Ramos (cell line): Measurements from ENCODE around the gene PRKG1.
"Not testable (repeated sequence)": the region's sequence is repeated elsewhere in the genome, so short reads cannot be mapped to it uniquely, and the experiment has no call there.

Source experiments
- in situ Hi-C: fragments of 300-500 bp; cut with MboI; formaldehyde crosslinking; loops from one replicate; pipeline ENCODE4 v1.14.3; 2022; ENCODE audit warnings: low sequenced_read_pairs; ENCODE audit not compliant: unreplicated experiment

PRKG1 gene

DNA sequence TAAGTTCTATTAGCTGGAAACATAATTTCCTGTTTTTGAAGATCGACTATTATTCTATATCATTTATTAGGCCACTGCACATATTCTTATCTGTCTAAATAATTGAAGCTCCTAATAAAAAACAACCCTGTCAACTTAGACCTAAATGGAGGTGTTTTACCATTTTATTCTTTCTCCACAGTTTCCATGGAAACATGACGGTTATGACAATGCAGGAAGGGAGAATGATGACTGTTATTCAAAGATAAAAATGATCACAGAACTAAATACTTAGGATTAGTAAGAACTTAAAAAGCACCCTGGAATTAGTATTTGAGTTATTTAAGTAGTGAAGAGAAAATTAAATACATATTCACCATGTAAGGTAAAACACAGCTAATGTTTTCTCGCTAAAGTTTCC is 1119.9 kb downstream of the PRKG1 start:
- in situ Hi-C loops: no loop called here

DNA sequence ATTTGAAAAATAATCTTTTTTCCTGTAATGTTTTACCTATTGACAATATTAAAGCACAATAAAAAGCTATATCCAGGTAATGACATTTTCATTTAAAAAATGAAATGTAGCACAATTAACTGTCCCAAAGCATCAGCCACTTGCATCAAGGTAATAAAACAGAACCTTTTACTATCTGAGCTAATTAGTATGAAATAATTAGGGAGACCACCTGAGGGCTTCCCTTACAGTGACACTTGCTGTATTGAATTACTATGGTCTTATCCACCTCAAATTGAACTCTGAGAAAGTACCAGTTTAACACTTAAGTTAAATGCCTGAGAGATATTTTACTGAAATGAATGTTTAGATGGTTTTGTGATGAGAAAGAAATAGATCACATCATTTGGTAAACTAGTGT is 1120.4 kb downstream of the PRKG1 start:
- in situ Hi-C loops: no loop called here

DNA sequence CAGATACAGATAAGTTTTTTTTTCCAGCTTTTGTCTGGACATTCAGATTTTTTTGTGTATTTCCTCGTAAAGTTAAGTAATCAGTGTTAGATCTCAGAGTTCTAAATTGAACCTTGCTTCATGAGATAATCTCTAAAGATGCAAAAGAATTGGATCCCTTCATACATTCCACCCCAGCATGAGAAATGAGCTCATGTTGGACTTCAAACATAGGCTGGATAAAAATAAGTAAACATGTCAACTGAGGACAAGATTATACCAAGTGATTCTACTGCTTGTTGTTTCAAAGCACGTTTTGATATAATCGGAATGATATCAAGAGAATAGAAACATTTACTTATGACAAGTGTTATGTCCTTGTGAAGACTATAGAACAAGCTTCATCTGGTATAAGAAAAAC is 1122.8 kb downstream of the PRKG1 start:
- in situ Hi-C loops: no loop called here

DNA sequence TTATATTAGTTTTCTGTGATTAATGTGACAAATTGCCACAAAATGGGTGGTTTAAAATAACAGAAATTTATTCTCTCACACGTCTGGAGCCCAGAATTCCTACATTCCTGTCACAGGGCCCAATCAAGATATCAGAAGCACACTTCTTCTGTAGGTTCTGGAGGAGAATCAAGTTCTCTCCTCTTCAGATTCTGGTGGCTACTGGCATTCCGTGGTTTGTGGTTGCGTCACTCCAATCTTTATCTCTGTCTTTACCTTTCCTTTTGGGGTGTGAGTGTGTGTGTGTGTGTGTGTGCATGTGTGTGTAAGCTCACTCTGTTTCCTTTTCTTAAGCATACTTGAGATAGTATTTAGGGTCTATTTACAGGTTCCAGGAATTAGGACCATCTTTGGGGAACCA is 1124.3 kb downstream of the PRKG1 start:
- in situ Hi-C loops: no loop called here

DNA sequence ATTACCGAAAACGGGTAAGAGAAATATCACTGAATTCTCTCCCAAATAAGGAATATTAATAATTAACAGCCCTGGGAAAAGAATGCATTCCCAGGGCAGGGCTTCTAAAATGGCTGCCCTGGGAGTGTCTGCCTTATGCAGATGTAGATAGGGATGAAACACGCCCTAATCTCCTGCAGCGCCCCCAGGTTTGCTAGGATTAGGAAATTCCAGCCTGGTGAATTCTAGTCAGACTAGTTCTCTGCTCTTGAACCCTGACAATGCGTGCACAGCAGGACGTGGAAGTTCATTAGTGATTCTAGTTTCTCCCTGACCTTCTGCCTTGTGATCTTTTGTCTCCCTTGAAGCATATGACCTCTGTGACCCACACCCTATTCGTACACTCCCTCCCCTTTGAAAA is 1130.6 kb downstream of the PRKG1 start:
- in situ Hi-C loops: loop anchor here (25.0 kb wide), 2 partner anchors 818 to 1193 kb away; no protein-coding TSS in a partner anchor

DNA sequence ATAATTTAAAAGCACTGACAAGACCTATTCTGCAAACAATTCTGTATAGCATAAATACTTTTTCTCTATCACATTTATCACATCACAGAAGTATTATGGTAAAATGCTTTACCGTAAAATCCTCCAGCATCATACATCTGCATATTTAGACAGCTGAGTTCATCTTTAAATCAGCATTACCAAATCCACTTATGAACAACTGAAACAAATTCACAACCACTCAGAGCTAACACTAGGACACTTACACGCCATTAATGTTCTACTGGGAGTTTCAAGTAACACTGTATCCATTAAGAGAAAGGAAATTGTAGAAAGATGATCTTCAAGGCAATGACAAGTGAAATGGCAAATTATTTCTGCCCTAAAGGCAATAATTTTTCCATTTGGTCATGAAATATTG is 1134.1 kb downstream of the PRKG1 start:
- in situ Hi-C loops: loop anchor here (25.0 kb wide), 2 partner anchors 821 to 1196 kb away; no protein-coding TSS in a partner anchor

DNA sequence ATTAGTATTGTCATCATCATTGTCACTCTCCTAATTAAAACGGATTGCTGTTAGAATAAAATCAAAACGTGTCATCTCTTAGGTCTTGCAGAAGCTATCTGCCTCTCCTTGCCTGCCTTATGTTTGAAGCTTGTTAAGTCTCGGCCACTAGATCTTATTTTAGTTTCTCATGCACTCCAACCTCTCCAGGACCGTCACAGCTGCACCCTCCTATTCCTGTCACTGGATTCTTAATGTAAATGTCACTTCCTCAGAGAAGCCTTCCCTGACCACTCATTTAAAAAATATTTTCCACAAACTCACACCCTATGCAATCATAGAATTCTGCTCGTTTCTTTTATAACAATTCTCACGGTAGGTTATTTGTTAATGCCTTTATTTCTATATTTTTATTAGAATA is 1135.9 kb downstream of the PRKG1 start:
- in situ Hi-C loops: loop anchor here (25.0 kb wide), 2 partner anchors 823 to 1198 kb away; no protein-coding TSS in a partner anchor

DNA sequence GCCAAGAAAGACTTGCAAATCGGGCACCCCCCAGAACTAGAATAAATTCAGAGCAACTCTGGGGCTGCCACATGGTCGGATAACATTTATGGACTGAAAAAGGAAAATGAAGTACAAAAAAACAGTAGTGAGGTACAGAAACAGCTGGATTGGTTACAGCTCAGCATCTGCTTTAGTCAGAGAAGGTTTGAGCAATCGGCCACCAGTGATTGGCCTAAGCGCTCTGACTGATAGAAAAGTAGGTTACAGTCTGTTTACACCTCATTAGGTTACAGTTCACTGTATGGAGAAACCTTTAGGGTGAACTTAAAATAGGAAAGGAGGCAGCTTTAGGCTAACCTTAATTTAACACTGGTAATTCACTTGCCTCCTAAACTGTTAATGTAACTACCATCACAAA is 1137.8 kb downstream of the PRKG1 start:
- in situ Hi-C loops: loop anchor here (25.0 kb wide), 2 partner anchors 825 to 1200 kb away; no protein-coding TSS in a partner anchor

DNA sequence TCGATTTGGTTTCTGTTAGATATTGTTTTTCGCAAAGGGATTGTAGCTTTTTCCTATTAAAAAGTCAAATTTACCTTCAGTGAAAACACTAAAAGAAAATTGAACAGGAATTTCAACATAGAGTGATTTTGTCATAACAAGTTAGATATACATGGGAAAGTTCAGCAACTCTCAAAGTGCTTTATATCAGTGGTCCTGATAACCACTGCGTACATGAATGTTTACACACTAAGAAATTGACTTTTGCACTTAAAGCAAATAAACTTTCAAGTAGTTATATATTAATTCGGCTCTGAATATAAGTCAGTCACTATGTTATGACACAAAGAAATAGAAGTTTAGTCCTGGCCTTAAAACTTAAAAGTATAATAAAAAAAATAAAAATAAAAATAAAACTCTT is 1138.5 kb downstream of the PRKG1 start:
- in situ Hi-C loops: loop anchor here (25.0 kb wide), 2 partner anchors 826 to 1201 kb away; no protein-coding TSS in a partner anchor

DNA sequence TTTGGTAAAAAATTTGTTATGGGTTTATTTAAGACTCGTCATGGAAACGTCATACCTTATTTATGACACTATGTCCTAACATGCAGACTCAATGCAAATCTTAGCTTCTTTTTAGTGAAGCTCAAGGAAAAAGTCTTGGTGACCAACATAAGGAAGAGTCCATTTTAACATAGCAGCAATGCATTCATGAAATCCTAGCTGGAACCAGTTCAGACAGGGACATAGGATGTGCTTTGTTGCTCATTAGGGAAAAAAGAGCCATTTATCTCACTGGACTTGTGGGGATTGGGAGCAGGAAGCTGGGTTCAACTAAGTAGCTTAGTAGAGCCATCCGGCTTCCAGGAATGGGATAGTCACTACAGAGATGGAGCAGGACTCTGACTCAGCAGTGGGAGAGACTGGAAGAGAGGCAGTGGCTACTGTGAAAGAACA is 1139.0 kb downstream of the PRKG1 start:
- in situ Hi-C loops: loop anchor here (25.0 kb wide), 2 partner anchors 826 to 1201 kb away; no protein-coding TSS in a partner anchor

DNA sequence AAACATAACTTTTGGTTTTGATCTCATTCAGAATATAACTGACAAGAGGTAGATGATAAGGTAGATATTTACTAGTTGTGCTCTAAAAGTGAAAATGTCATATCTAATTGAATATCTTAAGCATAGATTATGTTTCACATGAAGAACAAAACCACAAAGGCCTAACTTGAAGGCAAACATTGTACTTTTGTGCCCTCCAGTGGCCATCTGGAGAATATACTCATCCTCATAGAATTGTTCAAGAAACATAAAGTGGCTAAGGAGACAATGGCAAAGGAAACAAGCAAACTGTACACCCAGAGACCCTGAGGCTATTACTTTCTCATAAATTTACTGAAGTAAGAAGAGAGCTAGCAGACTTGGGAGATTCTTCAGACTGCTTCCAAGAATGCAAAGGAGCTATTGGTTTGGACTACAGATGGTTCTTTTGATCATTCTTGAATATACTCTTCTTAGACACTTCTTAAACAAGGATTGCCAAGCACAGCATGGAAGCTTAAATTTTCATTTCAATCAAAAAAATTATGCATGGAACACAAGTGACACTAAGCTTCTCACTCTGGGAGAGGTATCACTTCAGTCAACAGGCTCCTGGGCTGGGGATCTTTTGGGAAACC is 1141.6 kb downstream of the PRKG1 start:
- in situ Hi-C loops: loop anchor here (25.0 kb wide), 2 partner anchors 829 to 1204 kb away; no protein-coding TSS in a partner anchor

DNA sequence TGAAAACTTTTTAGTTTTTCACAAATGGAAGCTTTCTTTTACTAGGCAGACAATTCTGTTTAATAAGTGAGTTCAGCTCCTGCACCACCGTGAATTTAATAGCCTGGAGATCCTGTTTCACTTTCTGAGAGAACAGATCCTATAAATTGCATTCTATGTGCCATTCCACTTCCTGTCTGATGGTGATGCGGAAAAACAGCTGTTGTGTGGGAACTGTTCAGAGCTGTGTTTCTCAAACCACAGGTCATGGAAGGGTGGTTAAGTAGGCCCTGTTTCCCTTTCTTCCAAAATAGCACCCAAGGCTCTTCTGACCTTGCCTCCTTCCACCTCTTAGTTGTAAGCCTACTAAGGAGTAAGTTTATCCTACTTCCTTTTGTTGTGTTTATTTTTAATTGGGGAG is 1142.6 kb downstream of the PRKG1 start:
- in situ Hi-C loops: loop anchor here (25.0 kb wide), 2 partner anchors 830 to 1205 kb away; no protein-coding TSS in a partner anchor

DNA sequence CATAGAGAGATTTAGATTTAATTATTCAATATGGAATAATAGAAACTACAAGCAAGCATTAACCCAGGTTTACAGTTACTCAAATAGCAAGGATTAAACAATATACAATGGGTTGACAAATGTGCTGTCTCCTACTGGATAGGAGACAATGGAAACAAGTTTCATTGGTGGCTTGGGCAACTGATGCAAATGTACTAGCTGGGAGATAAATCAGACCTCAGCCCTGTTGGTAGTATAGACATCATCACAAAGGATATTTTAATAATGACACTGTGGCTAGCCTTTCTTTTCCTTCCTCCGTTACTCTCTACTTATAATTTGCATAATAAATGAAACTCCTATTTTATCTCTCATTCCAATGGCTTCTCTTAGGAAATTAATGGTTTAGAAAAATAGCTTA is 1143.2 kb downstream of the PRKG1 start:
- in situ Hi-C loops: loop anchor here (25.0 kb wide), 2 partner anchors 830 to 1205 kb away; no protein-coding TSS in a partner anchor

DNA sequence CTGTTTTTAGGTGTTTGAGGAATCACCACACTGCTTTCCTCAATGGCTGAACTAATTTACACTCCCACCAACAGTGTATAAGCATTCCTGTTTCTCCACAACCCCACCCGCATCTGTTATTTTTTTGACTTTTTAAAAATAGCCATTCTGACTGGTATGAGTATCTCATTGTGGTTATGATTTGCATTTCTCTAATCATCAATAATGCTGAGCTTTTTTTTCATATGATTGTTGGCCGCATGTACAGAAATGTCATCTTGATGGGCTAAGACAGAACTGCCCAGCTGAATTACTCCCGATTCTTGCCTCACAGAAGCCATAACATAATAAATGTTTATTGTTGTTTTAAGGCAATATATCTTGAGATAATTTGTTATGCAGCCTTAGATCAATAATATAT is 1146.7 kb downstream of the PRKG1 start:
- in situ Hi-C loops: loop anchor here (25.0 kb wide), 2 partner anchors 834 to 1209 kb away; no protein-coding TSS in a partner anchor

DNA sequence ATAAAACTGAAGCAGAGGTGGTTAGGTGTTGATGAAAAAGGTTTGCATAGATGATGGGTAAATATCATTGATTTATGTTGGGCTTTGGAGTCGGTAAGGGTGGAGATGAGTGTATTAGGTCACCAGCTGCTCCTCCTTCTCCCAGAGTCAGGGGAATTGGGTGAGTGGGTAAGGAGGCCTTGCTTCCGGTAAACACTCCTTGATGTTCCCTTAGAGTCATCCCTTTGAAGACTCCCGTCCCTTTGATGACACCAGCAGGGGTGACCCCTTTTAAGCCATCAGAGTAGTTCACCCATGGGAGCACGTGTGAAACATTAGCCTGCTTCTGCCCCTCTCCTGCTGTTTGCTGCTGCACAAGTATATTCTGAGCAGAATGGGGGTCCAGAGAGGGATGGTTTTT is 1147.6 kb downstream of the PRKG1 start:
- in situ Hi-C loops: loop anchor here (25.0 kb wide), 2 partner anchors 835 to 1210 kb away; no protein-coding TSS in a partner anchor

DNA sequence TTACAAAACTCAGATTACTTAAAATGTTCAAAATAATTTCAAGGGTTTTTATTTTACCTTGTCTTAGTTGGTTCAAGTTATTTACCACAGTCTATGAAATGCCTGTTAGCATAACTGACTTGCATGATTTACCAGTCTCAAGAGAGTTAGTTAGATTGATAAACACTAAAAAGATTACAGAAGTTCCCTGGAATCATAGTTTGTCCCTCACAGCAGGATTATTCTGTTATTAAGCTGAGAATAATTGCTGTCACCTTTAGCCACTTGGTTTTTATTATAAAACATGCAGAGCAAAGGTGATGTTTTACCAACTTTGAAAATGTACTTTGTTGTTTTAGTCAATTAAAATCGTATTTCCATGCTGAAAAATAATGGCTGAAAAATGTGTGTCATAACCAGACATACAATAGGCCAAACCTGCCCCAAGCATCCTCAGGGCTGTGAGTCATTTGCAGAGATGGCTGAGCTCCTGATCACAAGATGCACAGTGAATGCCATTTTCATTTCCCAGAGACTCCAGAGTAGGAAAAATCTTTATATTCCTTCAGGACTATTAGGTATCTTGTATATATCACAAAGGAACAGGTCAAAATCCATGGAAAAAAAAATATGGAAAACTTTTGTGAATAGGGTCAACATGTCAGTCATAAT is 1152.0 kb downstream of the PRKG1 start:
- in situ Hi-C loops: no loop called here

DNA sequence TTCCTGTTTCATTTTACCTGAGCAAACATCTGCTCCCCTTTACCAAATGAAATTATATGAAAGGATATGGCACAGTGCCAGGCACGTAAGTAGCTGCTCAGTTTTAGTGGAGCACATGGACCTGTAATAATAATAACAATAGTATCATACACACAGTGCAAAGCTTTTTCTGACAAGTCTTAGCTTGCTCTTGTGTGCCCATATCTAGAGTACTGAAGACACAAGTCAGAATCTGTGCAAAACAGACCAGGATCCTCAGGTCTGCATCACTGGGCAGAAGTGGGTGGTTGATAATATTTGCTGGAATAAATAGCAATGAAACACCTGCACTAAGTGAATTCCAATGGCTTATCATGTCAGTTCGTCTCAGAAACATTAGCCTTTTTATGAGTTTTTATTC is 1154.3 kb downstream of the PRKG1 start:
- in situ Hi-C loops: no loop called here

DNA sequence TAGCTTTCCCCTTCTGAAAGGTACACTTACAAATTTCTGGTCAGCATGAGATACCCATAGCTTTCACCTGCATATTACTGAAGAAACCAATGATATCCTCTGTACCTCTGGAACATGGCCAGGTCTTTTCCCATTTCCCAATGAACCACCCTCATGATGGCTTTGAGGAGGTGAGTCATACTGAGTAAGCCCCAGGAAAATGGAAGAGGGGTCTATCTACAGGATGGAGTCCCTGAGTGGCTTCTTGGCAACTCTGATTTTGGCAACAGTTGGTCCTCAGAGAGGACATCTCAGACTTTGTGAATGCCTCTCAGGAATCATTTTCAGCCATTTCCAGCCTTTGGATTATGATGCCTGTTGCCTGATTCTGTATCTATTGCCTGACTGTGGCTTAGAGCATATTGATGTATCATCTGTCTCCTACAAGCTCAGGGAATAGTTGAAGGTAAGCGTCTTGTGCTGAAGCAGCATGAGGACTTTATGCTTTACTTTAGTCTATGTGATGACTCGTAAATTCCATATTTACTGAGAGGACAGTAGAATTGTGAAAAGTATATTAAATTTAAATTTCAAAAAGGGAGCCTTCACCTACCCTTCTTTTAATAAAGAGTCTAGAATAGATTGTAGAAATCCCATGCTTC is 1155.1 kb downstream of the PRKG1 start:
- in situ Hi-C loops: no loop called here

DNA sequence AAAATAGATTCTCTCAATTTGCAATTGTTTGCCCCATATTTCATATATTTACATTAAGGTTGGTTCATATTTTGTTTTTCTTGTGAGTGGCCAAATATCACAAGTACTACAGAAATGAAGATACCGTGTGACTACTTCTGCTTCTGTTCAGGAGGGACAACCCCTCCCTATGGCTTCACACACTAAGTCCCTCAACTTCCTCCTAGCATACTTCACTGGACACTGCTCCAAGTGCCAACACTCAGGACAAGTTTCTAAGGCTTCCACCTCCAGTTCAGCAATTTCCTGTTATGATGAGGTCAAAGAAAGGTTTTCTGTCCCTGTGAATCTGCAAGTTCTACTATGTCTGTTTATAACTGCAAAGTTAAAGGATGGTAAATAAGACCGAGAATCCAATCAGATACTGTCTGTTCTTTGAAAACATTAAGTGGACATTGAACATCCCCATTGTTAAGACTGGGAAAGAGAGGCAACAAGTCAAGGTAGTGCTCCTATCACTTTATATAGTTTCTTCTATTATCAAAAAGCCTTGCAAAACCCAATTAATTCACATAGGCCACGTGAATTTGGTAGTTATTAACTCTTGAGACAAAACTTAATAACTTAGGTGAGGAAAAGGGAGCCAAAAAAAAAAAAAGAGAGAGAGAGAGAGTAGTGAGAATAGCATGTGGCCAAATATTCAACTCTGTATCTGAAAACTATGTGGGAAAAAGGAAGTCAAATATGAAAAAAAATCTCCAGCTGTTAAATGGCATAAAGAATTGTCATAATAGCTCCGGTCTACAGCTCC is 1158.5 kb downstream of the PRKG1 start:
- in situ Hi-C loops: no loop called here

DNA sequence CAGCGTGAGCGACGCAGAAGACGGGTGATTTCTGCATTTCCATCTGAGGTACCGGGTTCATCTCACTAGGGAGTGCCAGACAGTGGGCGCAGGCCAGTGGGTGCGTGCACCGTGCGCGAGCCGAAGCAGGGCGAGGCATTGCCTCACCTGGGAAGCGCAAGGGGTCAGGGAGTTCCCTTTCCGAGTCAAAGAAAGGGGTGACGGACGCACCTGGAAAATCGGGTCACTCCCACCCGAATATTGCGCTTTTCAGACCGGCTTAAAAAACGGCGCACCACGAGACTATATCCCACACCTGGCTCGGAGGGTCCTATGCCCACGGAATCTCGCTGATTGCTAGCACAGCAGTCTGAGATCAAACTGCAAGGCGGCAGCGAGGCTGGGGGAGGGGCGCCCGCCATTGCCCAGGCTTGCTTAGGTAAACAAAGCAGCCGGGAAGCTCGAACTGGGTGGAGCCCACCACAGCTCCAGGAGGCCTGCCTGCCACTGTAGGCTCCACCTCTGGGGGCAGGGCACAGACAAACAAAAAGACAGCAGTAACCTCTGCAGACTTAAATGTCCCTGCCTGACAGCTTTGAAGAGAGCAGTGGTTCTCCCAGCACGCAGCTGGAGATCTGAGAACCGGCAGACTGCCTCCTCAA is 1159.2 kb downstream of the PRKG1 start:
- in situ Hi-C loops: not testable (repeated sequence)
